Colonic mucosa (tissue), 4 donors: ENCODE data around the gene MOB1A. TPM values are rescaled to one million over a fixed set of nuclear protein-coding genes. Genes with fewer than 3 reads are reported as not detected.
A peak's percentile ranks its signal among the peaks of the same experiment; 100 is the strongest.

Source experiments
- DNase-seq: peaks from one replicate; pipeline ENCODE4 v3.0.0-alpha.2; 2020
- H3K27ac ChIP-seq: fragments of 200-600 bp; one replicate; pipeline ENCODE4 v1.8.0; 2021
- H3K27me3 ChIP-seq: fragments of 200-600 bp; one replicate; pipeline ENCODE4 v1.8.0; 2021
- H3K36me3 ChIP-seq: fragments of 200-600 bp; one replicate; pipeline ENCODE4 v1.8.0; 2021
- H3K4me1 ChIP-seq: fragments of 200-600 bp; one replicate; pipeline ENCODE4 v1.8.0; 2021; ENCODE audit warnings: mild to moderate bottlenecking
- H3K4me3 ChIP-seq: fragments of 200-600 bp; one replicate; pipeline ENCODE4 v1.8.0; 2021
- H3K9ac ChIP-seq, 2 donors: one replicate each; pipeline ENCODE4 v1.7.0; 2013; ENCODE audit warnings: control low read depth in 2 of 2, low read depth in 2 of 2, low read length in 2 of 2
- H3K9me3 ChIP-seq: fragments of 200-600 bp; one replicate; pipeline ENCODE4 v1.8.0; 2021
- intact Hi-C: fragments of 100-400 bp; cut with DNase I; formaldehyde crosslinking; loops from one replicate; pipeline ENCODE4 v1.14.1; 2022
- total RNA-seq, 2 donors: library from RNA; stranded (reverse); fragmentation: NEBNext Ultra II Directional in 1 of 2; extraction: Animal tissue kit (Norgen Biotek cat#: 25700) in 1 of 2; gene quantifications; one replicate each; pipeline ENCODE4 v1.2.1, GENCODE V29; 2021
- TF ChIP-seq, protein P1 (sequence below): fragments of 200-600 bp; IDR thresholded peaks from one replicate; pipeline ENCODE4 v1.8.0; 2022; ENCODE audit warnings: antibody characterized with exemption, mild to moderate bottlenecking
- donor health status: healthy.
- donor health status: DM: no; HTN: no; CAD: no.
- donor health status: DM: no; HTN: no; CAD: no.

MOB1A gene
- total RNA-seq = 100 to 1,000 TPM; 124 to 160 TPM

DNA sequence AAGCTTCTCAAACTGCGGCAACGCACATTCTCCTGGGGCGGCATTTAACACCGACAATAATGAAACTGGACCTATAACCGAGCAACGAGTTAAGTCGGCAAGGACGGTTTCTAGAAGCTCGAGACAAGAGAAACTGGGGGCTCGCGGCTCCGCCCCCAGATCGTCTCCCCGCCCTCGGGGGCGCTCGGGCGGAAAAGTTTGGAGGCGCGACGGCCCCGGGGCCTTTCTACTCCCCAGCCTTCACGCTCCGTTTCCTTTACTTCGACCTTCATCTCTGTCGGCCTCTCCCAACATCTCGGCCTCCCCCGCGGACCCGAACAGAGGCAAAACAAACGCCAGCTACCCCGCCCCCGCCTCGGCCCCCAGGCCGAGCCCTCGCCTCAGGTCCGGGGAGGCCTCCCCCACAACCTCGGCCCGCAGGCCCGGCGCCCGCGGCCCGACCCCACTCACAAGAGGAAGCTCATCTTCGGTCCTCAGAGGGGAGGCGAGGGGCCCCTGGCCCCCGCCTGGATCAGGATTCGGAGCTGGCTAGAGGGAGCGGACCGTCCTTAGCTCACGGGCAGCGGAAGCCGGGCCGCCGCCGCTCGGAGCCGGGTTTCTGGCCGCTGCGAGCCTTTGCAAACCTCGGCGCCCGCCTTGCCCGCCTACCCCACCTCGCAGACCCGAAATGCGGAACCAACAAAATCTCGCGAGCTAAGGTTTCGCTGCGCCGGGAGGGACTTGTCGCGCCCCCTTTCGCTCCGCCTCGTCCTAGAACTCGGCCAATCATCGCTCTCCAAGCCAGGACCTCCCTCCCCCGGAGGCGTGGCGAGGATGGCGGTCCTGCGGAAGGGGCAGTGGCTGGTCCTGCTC, at the start of gene MOB1A:
TSS of gene MOB1A (minus strand) at position 669 of the 852 bp plus-strand sequence. CDS start at position 464, 205 bp downstream.
- intact Hi-C loops = no loop called here

DNA sequence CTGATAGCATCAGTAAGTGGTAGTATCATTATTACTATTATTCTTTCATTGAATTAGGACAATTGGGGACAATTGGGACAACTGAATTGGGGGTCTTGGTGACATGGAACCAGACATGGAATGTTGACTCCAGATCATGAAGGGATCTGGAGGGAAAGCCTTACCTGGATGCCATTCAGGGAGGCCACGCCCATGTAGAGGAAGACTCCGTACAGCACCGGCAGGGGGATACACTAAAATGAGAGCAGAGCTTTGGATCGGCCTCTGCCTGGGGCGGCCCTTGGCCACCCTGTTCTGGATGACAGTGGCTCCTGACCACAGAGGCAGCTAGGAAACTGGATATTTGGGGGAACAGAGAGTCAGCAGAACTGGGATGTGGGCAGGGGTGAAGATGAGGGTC, 49.0 kb upstream of the MOB1A start:
- intact Hi-C loops = no loop called here
- Histone ChIP-seq H3K4me3 (no peak overlapping the region), H3K9ac (no peak overlapping the region), H3K27ac (no peak overlapping the region), H3K4me1 (no peaks in the 10 kb centered on the region), H3K36me3 (no peaks in the 10 kb centered on the region), H3K27me3 (no peaks in the 10 kb centered on the region), H3K9me3 (no peaks in the 10 kb centered on the region)
- TF ChIP-seq, protein P1, sequence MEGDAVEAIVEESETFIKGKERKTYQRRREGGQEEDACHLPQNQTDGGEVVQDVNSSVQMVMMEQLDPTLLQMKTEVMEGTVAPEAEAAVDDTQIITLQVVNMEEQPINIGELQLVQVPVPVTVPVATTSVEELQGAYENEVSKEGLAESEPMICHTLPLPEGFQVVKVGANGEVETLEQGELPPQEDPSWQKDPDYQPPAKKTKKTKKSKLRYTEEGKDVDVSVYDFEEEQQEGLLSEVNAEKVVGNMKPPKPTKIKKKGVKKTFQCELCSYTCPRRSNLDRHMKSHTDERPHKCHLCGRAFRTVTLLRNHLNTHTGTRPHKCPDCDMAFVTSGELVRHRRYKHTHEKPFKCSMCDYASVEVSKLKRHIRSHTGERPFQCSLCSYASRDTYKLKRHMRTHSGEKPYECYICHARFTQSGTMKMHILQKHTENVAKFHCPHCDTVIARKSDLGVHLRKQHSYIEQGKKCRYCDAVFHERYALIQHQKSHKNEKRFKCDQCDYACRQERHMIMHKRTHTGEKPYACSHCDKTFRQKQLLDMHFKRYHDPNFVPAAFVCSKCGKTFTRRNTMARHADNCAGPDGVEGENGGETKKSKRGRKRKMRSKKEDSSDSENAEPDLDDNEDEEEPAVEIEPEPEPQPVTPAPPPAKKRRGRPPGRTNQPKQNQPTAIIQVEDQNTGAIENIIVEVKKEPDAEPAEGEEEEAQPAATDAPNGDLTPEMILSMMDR = no peak
- no peak for DNase-seq

More for the DNA sequence above, at the start of gene MOB1A:
- Histone ChIP-seq H3K9me3 (no peaks in the 10 kb centered on the region), H3K9ac (peak within 1 kb of the TSS; percentile 77 to 93), H3K27me3 (no peaks in the 10 kb centered on the region), H3K27ac (peak within 1 kb of the TSS; percentile 89), H3K4me3 (peak within 1 kb of the TSS; percentile 69), H3K36me3 (no peaks in the 10 kb centered on the region), H3K4me1 (peaks cover 6% of the 10 kb centered on the region)
- TF ChIP-seq, protein P1 = no peak
- peak; percentile 99 for DNase-seq

- DNase-seq = no peak
- H3K4me1 ChIP-seq = no peaks in the 10 kb centered on the region
- no peak overlapping the region for H3K27ac ChIP-seq
- intact Hi-C loops = no loop called here
- H3K27me3 ChIP-seq = no peaks in the 10 kb centered on the region
- H3K9ac ChIP-seq = no peak overlapping the region
- no peaks in the 10 kb centered on the region for H3K36me3 ChIP-seq
- TF ChIP-seq, protein P1 = no peak
- no peak overlapping the region for H3K4me3 ChIP-seq
- H3K9me3 ChIP-seq = no peaks in the 10 kb centered on the region
Observed at GRCh38 chr2:74226648-74227213, 48.1 kb upstream of the MOB1A start.

- TF ChIP-seq, protein P1 = no peak
Observed at GRCh38 chr2:74225698-74226459, 47.2 kb upstream of the MOB1A start.

DNA sequence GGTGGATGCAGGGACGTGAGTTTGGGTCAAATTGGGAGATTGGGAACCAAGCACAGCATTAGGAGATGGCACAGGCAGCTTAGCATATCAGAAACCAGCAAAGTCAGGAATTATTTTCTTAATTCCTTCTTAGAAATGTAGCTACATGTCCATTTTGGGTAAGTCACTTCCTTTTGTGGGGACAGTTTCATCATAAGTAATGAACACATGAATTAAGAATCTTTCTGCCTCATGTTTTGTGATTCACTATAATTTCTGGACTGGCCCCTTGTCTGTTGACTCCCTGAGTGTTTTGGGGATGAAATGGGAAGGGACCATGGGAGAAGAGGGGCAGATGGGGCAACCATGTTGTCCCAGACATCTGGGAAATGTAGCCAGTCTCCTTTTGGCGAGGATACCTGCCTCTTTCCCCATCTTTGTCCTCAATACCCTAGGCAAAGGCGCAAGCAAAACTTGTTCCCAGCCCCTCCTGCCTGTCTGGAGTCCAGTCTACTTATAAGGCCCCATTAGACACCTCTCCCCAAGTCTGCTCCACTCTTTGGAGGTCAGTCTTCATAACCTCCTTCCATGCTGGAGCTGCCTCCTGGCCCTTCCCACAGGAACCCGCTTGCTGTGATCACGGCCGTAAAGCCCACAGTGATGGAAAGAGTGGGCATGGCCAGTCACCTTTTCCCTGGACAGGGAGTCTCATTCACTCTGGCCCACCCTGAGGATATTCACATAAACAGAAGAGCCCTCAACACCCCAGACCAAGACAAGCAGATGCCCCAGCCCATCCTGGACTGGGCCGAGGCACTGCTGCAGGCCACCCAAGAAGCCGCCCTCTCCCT, 45.5 kb upstream of the MOB1A start:
- H3K9me3 ChIP-seq = no peaks in the 10 kb centered on the region
- H3K4me3 ChIP-seq = no peak overlapping the region
- TF ChIP-seq, protein P1 = no peak
- DNase-seq = no peak
- H3K36me3 ChIP-seq = no peaks in the 10 kb centered on the region
- H3K4me1 ChIP-seq = no peaks in the 10 kb centered on the region
- H3K27me3 ChIP-seq = no peaks in the 10 kb centered on the region
- H3K9ac ChIP-seq = no peak overlapping the region
- intact Hi-C loops = no loop called here
- no peak overlapping the region for H3K27ac ChIP-seq

More at GRCh38 chr2:74225698-74226459, 47.2 kb upstream of the MOB1A start:
- intact Hi-C loops = no loop called here
- Histone ChIP-seq H3K27me3 (no peaks in the 10 kb centered on the region), H3K27ac (no peak overlapping the region), H3K4me1 (no peaks in the 10 kb centered on the region), H3K9me3 (no peaks in the 10 kb centered on the region), H3K9ac (no peak overlapping the region), H3K36me3 (no peaks in the 10 kb centered on the region), H3K4me3 (no peak overlapping the region)
- no peak for DNase-seq
